GM19467 (cell line): Measurements from ENCODE around the gene TRAK1.

ENCODE experiments used
- ATAC-seq: cut with Tn5 transposase; IDR thresholded peaks from one replicate; pipeline ENCODE4 v1.9.1; 2021; ENCODE audit warnings: mild to moderate bottlenecking, moderate library complexity; ENCODE audit not compliant: unreplicated experiment

TRAK1 gene

GRCh38 chr3:42270561-42270960, 179.4 kb downstream of the TRAK1 start:
- no peak for ATAC-seq

GRCh38 chr3:42271786-42272185, 180.6 kb downstream of the TRAK1 start:
- ATAC-seq, result no peak

GRCh38 chr3:42273361-42273760, 182.2 kb downstream of the TRAK1 start:
- ATAC-seq, result no peak

GRCh38 chr3:42274266-42274665, 183.1 kb downstream of the TRAK1 start:
- no peak for ATAC-seq

- ATAC-seq, result no peak
Observed at GRCh38 chr3:42275217-42275616, 184.1 kb downstream of the TRAK1 start.
